Endodermal cell (in vitro differentiated cells): ENCODE measurements around the gene HLA-DQB1. TPM values are rescaled to one million over a fixed set of nuclear protein-coding genes. Genes with fewer than 3 reads are reported as not detected.
"Not testable (repeated sequence)": the region's sequence is repeated elsewhere in the genome, so short reads cannot be mapped to it uniquely, and the experiment has no call there.

Experiments
- DNase-seq: peaks from one replicate; pipeline ENCODE4 v3.0.0-alpha.2; 2017
- H3K27ac ChIP-seq: 2 replicates; pipeline ENCODE4 v1.5.1; 2013; ENCODE audit warnings: mild to moderate bottlenecking, low read depth, low read length, moderate library complexity
- H3K27me3 ChIP-seq: 2 replicates; pipeline ENCODE4 v1.6.1; 2013; ENCODE audit warnings: mild to moderate bottlenecking, low read length, moderate library complexity; ENCODE audit not compliant: insufficient read depth, control insufficient read depth, poor library complexity, severe bottlenecking
- H3K36me3 ChIP-seq: 2 replicates; pipeline ENCODE4 v1.7.0; 2013; ENCODE audit warnings: mild to moderate bottlenecking, low read length, moderate library complexity; ENCODE audit not compliant: control insufficient read depth, insufficient read depth
- H3K4me1 ChIP-seq: one replicate; pipeline ENCODE4 v1.7.0; 2013; ENCODE audit warnings: low read length; ENCODE audit not compliant: control insufficient read depth, insufficient read depth
- H3K4me3 ChIP-seq: 2 replicates; pipeline ENCODE4 v1.5.1; 2013; ENCODE audit warnings: mild to moderate bottlenecking, low read length, moderate library complexity
- H3K9ac ChIP-seq: 2 replicates; pipeline ENCODE4 v1.6.1; 2013; ENCODE audit warnings: mild to moderate bottlenecking, low read length, moderate library complexity; ENCODE audit not compliant: poor library complexity, severe bottlenecking; ENCODE audit errors: extremely low read depth
- H3K9me3 ChIP-seq: 2 replicates; pipeline ENCODE4 v1.6.1; 2013; ENCODE audit warnings: mild to moderate bottlenecking, low read length, moderate library complexity; ENCODE audit not compliant: control insufficient read depth
- H3K27ac Mint-ChIP-seq: 2 replicates; pipeline ENCODE4 v1.8.0; 2020; ENCODE audit warnings: mixed read lengths
- H3K27me3 Mint-ChIP-seq: 2 replicates; pipeline ENCODE4 v1.8.0; 2021; ENCODE audit warnings: mild to moderate bottlenecking, mixed read lengths; ENCODE audit not compliant: insufficient read depth
- H3K36me3 Mint-ChIP-seq: 2 replicates; pipeline ENCODE4 v1.8.0; 2020; ENCODE audit warnings: low read depth, mixed read lengths
- H3K4me1 Mint-ChIP-seq: 2 replicates; pipeline ENCODE4 v1.8.0; 2020; ENCODE audit warnings: mixed read lengths
- H3K4me3 Mint-ChIP-seq: 2 replicates; pipeline ENCODE4 v1.8.0; 2020; ENCODE audit warnings: mild to moderate bottlenecking, moderate library complexity, mixed read lengths
- H3K9me3 Mint-ChIP-seq: 2 replicates; pipeline ENCODE4 v1.8.0; 2020; ENCODE audit warnings: mild to moderate bottlenecking, mixed read lengths
- WGBS, 2 experiments: methylation state at CpG; one replicate each; pipeline versions ENCODE4 v1.1.5 to v1.1.7; 2013; ENCODE audit warnings: missing lambda C conversion rate in 2 of 2, mixed read lengths in 1 of 2; ENCODE audit not compliant: insufficient coverage in 1 of 2, insufficient read length in 1 of 2; 5-methylcytosine and 5-hydroxymethylcytosine counted together
- long read RNA-seq, 4 experiments: library from polyadenylated mRNA in 2 of 4; library from RNA in 1 of 4; library from capped mRNA in 1 of 4; stranded (forward) in 3 of 4; unstranded in 1 of 4; transcript quantifications; one replicate each; pipeline ENCODE4 v2.0.0, GENCODE V29; 2020 to 2021; ENCODE audit warnings: inconsistent platforms in 1 of 4
- polyA plus RNA-seq, 2 experiments: library from polyadenylated mRNA; stranded (reverse); fragments of 50-300 nt; gene quantifications; one replicate each; pipeline ENCODE4 v1.2.3, GENCODE V29; 2013
- total RNA-seq, 2 donors: library from RNA; stranded (reverse); fragmentation: NEBNext Ultra II Directional in 1 of 2; extraction: Animal tissue kit (Norgen Biotek cat#: 25700) in 1 of 2; gene quantifications; 2 replicates in 1 of 2; 3 replicates in 1 of 2; pipeline ENCODE4 v1.2.1, GENCODE V29; 2021
- TF ChIP-seq, protein P1 (sequence below): fragments of 200-600 bp; sonication (generic); conservative IDR thresholded peaks from 2 replicates; pipeline ENCODE4 v1.5.0; 2021; ENCODE audit warnings: antibody characterized with exemption, mild to moderate bottlenecking

Gene HLA-DQB1
- total RNA-seq = 10 to 100 TPM in 1 of 2 donors, 1 to 10 TPM in 1; 2.2 to 11.1 TPM
- polyA plus RNA-seq (2013, experiment 1 of 2) = 4.8 TPM
- polyA plus RNA-seq (2013, experiment 2 of 2) = 5.9 TPM
- long read RNA-seq, experiment 1, partial matches to known transcripts = 2 of 4 reads
- long read RNA-seq, experiment 1, other reads (novel, unspliced or antisense) = 2 of 4 reads
- long read RNA-seq, experiment 2, transcript HLA-DQB1-205 (5 exons, 1,642 nt) = major isoform, 6 of 8 reads
- long read RNA-seq, experiment 2, partial matches to known transcripts = 2 of 8 reads
- long read RNA-seq, experiment 2, other reads (novel, unspliced or antisense) = 0 of 8 reads
- long read RNA-seq, experiment 3, transcript HLA-DQB1-205 (5 exons, 1,642 nt) = major isoform, 29 of 31 reads
- long read RNA-seq, experiment 3, partial matches to known transcripts = 0 of 31 reads
- long read RNA-seq, experiment 3, other reads (novel, unspliced or antisense) = 2 of 31 reads
- long read RNA-seq, experiment 4, transcript HLA-DQB1-205 (5 exons, 1,642 nt) = major isoform, 5 of 7 reads
- long read RNA-seq, experiment 4, partial matches to known transcripts = 1 of 7 reads
- long read RNA-seq, experiment 4, other reads (novel, unspliced or antisense) = 1 of 7 reads

DNA sequence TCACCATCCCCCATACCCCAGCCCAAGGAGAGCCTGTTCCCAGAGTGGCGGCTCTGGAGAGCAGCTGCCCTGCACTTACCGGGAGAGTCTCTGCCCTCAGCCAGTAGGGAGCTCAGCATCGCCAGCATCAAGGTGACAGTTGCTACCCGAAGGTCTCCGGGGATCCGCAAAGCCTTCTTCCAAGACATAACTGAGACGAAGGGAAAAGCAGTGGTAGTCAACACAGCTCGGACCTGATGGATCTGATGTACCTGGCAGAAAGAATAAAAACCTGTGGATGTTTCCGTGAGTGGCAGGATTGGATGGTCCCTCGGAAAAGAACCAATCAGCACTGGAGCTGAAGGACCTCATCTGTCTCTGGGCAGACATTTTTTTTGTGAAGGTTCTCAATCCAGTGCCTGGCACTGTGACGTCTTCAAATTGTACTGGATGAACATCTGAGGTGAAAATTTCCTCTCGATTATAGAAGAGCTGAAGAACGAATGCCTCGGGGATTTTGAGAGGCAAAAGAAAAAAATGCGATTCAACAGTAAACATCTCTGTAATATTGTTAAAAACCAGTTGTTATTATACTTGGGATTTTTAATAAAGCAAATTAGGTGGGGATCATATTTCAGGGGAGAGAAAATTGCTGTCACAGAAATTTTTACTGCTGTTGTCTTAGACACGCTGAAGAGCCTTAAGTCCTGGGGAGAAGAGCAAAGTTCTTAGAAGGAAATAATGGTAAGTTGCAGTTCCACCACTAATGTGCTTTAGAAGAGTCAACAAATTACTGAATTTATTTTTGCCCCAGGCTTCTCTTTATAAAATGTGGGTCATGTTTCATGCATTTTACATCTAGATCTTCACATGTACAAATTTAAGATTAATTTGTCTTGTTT is at the start of gene HLA-DQB1:
HLA-DQB1 (minus strand) TSS at position 238 of the 881 bp plus-strand sequence; CDS start at position 188, 50 bp downstream.
- peaks cover 3% of the 10 kb centered on the region for H3K9me3 Mint-ChIP-seq
- no peak within 1 kb of the TSS for H3K27ac Mint-ChIP-seq
- Histone ChIP-seq H3K36me3 (no peaks in the 10 kb centered on the region), H3K9me3 (peaks cover 2% of the 10 kb centered on the region), H3K9ac (peak within 1 kb of the TSS; percentile 20), H3K4me1 (no peaks in the 10 kb centered on the region), H3K27ac (no peak within 1 kb of the TSS), H3K4me3 (peak within 1 kb of the TSS; percentile 86), H3K27me3 (no peaks in the 10 kb centered on the region)
- H3K27me3 Mint-ChIP-seq = peaks cover 42% of the 10 kb centered on the region
- TF ChIP-seq, protein P1, sequence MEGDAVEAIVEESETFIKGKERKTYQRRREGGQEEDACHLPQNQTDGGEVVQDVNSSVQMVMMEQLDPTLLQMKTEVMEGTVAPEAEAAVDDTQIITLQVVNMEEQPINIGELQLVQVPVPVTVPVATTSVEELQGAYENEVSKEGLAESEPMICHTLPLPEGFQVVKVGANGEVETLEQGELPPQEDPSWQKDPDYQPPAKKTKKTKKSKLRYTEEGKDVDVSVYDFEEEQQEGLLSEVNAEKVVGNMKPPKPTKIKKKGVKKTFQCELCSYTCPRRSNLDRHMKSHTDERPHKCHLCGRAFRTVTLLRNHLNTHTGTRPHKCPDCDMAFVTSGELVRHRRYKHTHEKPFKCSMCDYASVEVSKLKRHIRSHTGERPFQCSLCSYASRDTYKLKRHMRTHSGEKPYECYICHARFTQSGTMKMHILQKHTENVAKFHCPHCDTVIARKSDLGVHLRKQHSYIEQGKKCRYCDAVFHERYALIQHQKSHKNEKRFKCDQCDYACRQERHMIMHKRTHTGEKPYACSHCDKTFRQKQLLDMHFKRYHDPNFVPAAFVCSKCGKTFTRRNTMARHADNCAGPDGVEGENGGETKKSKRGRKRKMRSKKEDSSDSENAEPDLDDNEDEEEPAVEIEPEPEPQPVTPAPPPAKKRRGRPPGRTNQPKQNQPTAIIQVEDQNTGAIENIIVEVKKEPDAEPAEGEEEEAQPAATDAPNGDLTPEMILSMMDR = no peak
- 24 to 33% methylated on average over 13 to 15 of the region's 16 CpGs for WGBS, 2 experiments
- DNase-seq = peak; percentile 80
- H3K4me1 Mint-ChIP-seq = no peaks in the 10 kb centered on the region
- no peaks in the 10 kb centered on the region for H3K36me3 Mint-ChIP-seq
- H3K4me3 Mint-ChIP-seq = peak within 1 kb of the TSS; percentile 61

DNA sequence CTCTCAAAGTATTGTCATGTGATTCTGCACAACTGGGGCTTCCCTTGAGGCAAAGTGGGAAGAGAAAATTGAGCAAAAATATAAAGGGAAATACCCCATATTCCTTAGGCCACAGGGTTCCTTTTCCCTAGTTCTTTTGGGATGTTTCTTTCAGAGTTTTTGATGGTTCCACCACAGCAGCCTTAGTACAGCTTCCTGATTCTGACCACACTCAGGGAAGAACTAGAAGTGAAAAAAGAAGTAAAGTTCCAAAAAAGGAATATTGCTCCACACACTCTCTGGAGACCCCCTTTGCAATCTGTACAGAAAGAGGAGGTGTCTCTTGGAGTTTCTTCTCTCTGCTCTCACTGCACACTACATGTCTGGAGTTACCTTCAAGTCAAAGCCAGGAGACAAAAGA is 46.8 kb upstream of the HLA-DQB1 start:
- Mint-ChIP-seq H3K27ac (no peak overlapping the region), H3K4me3 (no peak overlapping the region), H3K36me3 (no peaks in the 10 kb centered on the region), H3K27me3 (peaks cover 6% of the 10 kb centered on the region), H3K4me1 (no peaks in the 10 kb centered on the region), H3K9me3 (no peaks in the 10 kb centered on the region)
- Histone ChIP-seq H3K9ac (no peak overlapping the region), H3K4me3 (no peak overlapping the region), H3K27ac (no peak overlapping the region), H3K36me3 (no peaks in the 10 kb centered on the region), H3K27me3 (no peaks in the 10 kb centered on the region), H3K9me3 (no peaks in the 10 kb centered on the region), H3K4me1 (no peaks in the 10 kb centered on the region)
- TF ChIP-seq, protein P1 = no peak
- DNase-seq = no peak

DNA sequence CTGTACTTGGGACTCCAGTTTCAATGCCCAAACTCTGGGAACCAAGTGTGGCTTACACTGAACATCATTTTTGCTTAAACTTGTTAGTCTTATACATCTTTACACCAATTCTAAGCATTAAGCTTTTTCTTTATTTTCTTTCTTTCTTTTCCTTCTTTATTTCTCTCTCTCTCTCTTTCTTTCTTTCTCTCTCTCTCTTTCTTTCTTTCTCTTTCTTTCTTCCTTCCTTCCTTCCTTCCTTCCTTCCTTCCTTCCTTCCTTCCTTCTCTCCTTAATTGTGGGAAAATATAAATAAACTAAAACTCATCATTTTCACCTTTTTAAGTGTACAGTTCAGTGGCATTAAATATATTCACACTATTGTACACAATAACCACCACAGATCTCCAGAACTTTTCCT is 43.2 kb upstream of the HLA-DQB1 start:
- no peak overlapping the region for H3K9ac ChIP-seq
- Mint-ChIP-seq H3K36me3 (no peaks in the 10 kb centered on the region), H3K4me3 (no peak overlapping the region), H3K4me1 (no peaks in the 10 kb centered on the region), H3K27me3 (peaks cover 4% of the 10 kb centered on the region), H3K9me3 (no peaks in the 10 kb centered on the region), H3K27ac (no peak overlapping the region)
- no peaks in the 10 kb centered on the region for H3K4me1 ChIP-seq
- TF ChIP-seq, protein P1 = no peak
- no peak overlapping the region for H3K27ac ChIP-seq
- no peaks in the 10 kb centered on the region for H3K27me3 ChIP-seq
- H3K36me3 ChIP-seq = no peaks in the 10 kb centered on the region
- H3K9me3 ChIP-seq = peaks cover 7% of the 10 kb centered on the region
- H3K4me3 ChIP-seq = no peak overlapping the region
- no peak for DNase-seq

DNA sequence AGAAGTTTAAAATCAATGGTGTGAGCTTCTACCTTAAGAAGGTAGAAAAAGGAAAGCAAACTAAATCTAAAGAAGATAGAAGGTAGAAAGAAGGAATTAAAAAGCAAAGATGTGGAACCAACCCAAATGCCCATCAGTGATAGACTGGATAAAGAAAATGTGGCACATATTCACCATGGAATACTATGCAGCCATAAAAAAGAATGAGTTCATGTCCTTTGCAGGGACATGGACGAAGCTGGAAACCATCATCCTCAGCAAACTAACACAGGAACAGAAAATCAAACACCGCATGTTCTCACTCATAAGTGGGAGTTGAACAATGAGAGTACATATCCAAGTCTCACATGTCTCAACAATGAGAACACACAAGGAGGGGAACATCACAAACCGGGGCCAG is 38.7 kb upstream of the HLA-DQB1 start:
- not testable (repeated sequence) for H3K27ac Mint-ChIP-seq, H3K27ac ChIP-seq, H3K4me1 Mint-ChIP-seq, H3K36me3 ChIP-seq, DNase-seq, H3K4me3 Mint-ChIP-seq, H3K9me3 Mint-ChIP-seq, H3K9me3 ChIP-seq, H3K27me3 Mint-ChIP-seq, H3K36me3 Mint-ChIP-seq, H3K9ac ChIP-seq, H3K4me1 ChIP-seq, H3K4me3 ChIP-seq, H3K27me3 ChIP-seq
- 69 to 86% methylated on average over 1 to 3 of the region's 3 CpGs for WGBS, 2 experiments
